Smooth muscle cell (in vitro differentiated cells): ENCODE measurements around the gene TMEM79. TPM values are rescaled to one million over a fixed set of nuclear protein-coding genes. Genes with fewer than 3 reads are reported as not detected.

Source experiments
- DNase-seq: peaks from one replicate; lab custom pipeline; 2025; ENCODE audit not compliant: unreplicated experiment; lab: John Stamatoyannopoulos, UW
- H2AFZ ChIP-seq: fragments of 200-600 bp; sonication (generic); 2 replicates; pipeline ENCODE4 v1.6.0; 2016; ENCODE audit warnings: antibody characterized with exemption, low read depth, mild to moderate bottlenecking
- H3F3A ChIP-seq: fragments of 200-600 bp; sonication (generic); 2 replicates; pipeline ENCODE4 v1.6.0; 2017; ENCODE audit warnings: antibody characterized with exemption, low read depth
- H3K27ac ChIP-seq: fragments of 200-600 bp; sonication (generic); 2 replicates; pipeline ENCODE4 v1.5.1; 2016; ENCODE audit warnings: low read depth, mild to moderate bottlenecking
- H3K27me3 ChIP-seq: fragments of 200-600 bp; sonication (generic); 2 replicates; pipeline ENCODE4 v1.6.1; 2016; ENCODE audit warnings: low read depth, mild to moderate bottlenecking
- H3K36me3 ChIP-seq: fragments of 200-600 bp; sonication (generic); 2 replicates; pipeline ENCODE4 v1.5.1; 2016; ENCODE audit warnings: low read depth
- H3K4me1 ChIP-seq: fragments of 200-600 bp; sonication (generic); 2 replicates; pipeline ENCODE4 v1.5.1; 2016; ENCODE audit warnings: low read depth
- H3K4me2 ChIP-seq: fragments of 200-600 bp; sonication (generic); 2 replicates; pipeline ENCODE4 v1.6.0; 2016; ENCODE audit warnings: mild to moderate bottlenecking
- H3K4me3 ChIP-seq: fragments of 200-600 bp; sonication (generic); 2 replicates; pipeline ENCODE4 v1.5.1; 2016; ENCODE audit warnings: mild to moderate bottlenecking
- H3K79me2 ChIP-seq: fragments of 200-600 bp; sonication (generic); 2 replicates; pipeline ENCODE4 v1.6.0; 2016; ENCODE audit warnings: low read depth, mild to moderate bottlenecking
- H3K9ac ChIP-seq: fragments of 200-600 bp; sonication (generic); 2 replicates; pipeline ENCODE4 v1.6.0; 2016; ENCODE audit warnings: low read depth
- H3K9me3 ChIP-seq: fragments of 200-600 bp; sonication (generic); replicated peaks from 2 replicates; pipeline ENCODE4 v1.5.1; 2016; ENCODE audit warnings: low read depth
- H4K20me1 ChIP-seq: fragments of 200-600 bp; sonication (generic); 2 replicates; pipeline ENCODE4 v1.6.0; 2016; ENCODE audit warnings: low read depth
- WGBS: methylation state at CpG from one replicate; pipeline ENCODE4 v1.1.7; 2016; ENCODE audit warnings: low lambda C conversion rate; 5-methylcytosine and 5-hydroxymethylcytosine counted together
- polyA plus RNA-seq: library from polyadenylated mRNA; unstranded; fragments of >200 nt; fragmentation: Nextera tagmentation; extraction: Ambion mirVana; gene quantifications from 2 replicates; pipeline ENCODE4 v1.2.1, GENCODE V29; 2016
- total RNA-seq: library from RNA; depleted of rRNA; stranded (reverse); fragments of >200 nt; gene quantifications from 2 replicates; pipeline ENCODE4 v1.2.3, GENCODE V29; 2014
- TF ChIP-seq, protein P1 (sequence below): fragments of 200-600 bp; sonication (generic); IDR thresholded peaks from 2 replicates; pipeline ENCODE4 v1.5.1; 2017; ENCODE audit warnings: borderline replicate concordance, mild to moderate bottlenecking, antibody characterized with exemption; ENCODE audit not compliant: insufficient read depth, poor library complexity, severe bottlenecking

The TMEM79 gene
- total and polyA plus RNA-seq, 2 experiments from 2014 or later: 6.9 to 8.9 TPM

DNA sequence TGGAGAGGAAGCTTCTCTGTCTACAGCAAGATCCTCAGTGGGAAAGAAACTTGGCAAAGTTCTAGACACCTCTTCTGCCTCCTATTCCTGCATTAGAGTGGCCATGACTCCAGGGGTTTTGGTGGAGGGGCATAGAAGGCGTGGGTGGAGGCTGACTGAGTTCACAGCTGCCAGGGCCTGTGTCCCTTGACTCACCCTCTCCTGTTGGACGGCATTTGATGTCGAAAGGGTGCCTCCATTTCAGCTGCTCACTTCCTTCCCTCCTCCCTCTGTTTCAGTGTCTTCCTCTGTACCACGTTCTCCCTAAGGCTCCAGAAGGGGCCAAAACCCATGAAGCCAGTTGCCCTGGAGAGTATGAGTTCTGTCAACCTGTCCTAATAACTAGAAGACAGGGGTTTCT is 632 bp downstream of the TMEM79 start:
- Histone ChIP-seq H3K4me2 (peak overlapping the region; percentile 96), H3F3A (no peaks in the 10 kb centered on the region), H3K4me1 (peaks cover 24% of the 10 kb centered on the region), H3K9ac (peak overlapping the region; percentile 43), H2AFZ (no peak overlapping the region), H3K36me3 (no peaks in the 10 kb centered on the region), H4K20me1 (peaks cover 22% of the 10 kb centered on the region), H3K4me3 (peak overlapping the region; percentile 82), H3K9me3 (no peaks in the 10 kb centered on the region), H3K27me3 (no peaks in the 10 kb centered on the region), H3K79me2 (peaks cover 30% of the 10 kb centered on the region), H3K27ac (peak overlapping the region; percentile 62)
- TF ChIP-seq, protein P1, sequence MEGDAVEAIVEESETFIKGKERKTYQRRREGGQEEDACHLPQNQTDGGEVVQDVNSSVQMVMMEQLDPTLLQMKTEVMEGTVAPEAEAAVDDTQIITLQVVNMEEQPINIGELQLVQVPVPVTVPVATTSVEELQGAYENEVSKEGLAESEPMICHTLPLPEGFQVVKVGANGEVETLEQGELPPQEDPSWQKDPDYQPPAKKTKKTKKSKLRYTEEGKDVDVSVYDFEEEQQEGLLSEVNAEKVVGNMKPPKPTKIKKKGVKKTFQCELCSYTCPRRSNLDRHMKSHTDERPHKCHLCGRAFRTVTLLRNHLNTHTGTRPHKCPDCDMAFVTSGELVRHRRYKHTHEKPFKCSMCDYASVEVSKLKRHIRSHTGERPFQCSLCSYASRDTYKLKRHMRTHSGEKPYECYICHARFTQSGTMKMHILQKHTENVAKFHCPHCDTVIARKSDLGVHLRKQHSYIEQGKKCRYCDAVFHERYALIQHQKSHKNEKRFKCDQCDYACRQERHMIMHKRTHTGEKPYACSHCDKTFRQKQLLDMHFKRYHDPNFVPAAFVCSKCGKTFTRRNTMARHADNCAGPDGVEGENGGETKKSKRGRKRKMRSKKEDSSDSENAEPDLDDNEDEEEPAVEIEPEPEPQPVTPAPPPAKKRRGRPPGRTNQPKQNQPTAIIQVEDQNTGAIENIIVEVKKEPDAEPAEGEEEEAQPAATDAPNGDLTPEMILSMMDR: no peak
- 62% methylated on average over 4 of the region's 4 CpGs for WGBS
- DNase-seq: no peak

DNA sequence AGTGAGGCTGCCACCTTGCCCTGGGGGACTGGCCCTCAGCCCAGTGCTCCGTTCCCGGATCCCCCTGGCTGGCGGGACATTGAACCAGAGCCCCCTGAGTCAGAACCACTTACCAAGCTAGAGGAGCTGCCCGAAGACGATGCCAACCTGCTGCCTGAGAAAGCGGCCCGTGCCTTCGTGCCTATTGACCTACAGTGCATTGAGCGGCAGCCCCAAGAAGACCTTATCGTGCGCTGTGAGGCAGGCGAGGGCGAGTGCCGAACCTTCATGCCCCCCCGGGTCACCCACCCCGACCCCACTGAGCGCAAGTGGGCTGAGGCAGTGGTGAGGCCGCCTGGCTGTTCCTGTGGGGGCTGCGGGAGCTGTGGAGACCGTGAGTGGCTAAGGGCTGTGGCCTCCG is 1.3 kb downstream of the TMEM79 start:
- no peaks in the 10 kb centered on the region for H3K36me3 ChIP-seq
- no peak for DNase-seq
- H3K79me2 ChIP-seq: peaks cover 28% of the 10 kb centered on the region
- no peak overlapping the region for H2AFZ ChIP-seq
- H3K9ac ChIP-seq: no peak overlapping the region
- WGBS: 95% methylated on average over 20 of the region's 21 CpGs
- H3F3A ChIP-seq: no peaks in the 10 kb centered on the region
- H3K9me3 ChIP-seq: no peaks in the 10 kb centered on the region
- no peak overlapping the region for H3K27ac ChIP-seq
- H3K4me1 ChIP-seq: peaks cover 24% of the 10 kb centered on the region
- no peak overlapping the region for H3K4me3 ChIP-seq
- no peak overlapping the region for H3K4me2 ChIP-seq
- TF ChIP-seq, protein P1: no peak
- H3K27me3 ChIP-seq: no peaks in the 10 kb centered on the region
- peaks cover 16% of the 10 kb centered on the region for H4K20me1 ChIP-seq

GRCh38 chr1:156286061-156286460 is 1.9 kb downstream of the TMEM79 start:
- no peak for DNase-seq
- Histone ChIP-seq H3K9me3 (no peaks in the 10 kb centered on the region), H3K4me2 (no peak overlapping the region), H3K9ac (no peak overlapping the region), H3F3A (no peaks in the 10 kb centered on the region), H3K79me2 (peaks cover 22% of the 10 kb centered on the region), H3K27me3 (no peaks in the 10 kb centered on the region), H2AFZ (no peak overlapping the region), H3K27ac (no peak overlapping the region), H3K4me1 (peaks cover 23% of the 10 kb centered on the region), H4K20me1 (peaks cover 9% of the 10 kb centered on the region), H3K36me3 (no peaks in the 10 kb centered on the region), H3K4me3 (no peak overlapping the region)
- WGBS: 96% methylated on average over 8 of the region's 8 CpGs
- TF ChIP-seq, protein P1: no peak

DNA sequence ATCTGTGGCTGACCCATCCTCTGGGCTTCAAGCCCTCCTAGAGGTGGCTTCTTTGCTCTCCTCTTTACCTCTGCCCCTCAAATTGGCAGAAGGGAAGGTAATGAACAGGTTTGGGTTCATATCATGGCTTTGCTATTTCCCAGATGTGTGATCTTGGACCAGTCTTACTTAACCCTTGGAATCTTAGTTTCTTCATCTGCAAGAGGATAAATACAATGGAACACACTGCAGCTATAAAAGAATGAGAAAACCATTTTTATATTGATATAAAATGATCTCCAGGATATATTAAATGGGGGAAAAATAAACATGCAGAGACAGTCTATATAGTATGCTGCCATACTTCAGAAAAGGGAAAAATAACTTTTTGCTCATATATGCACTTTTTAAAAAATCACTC is 5.7 kb downstream of the TMEM79 start:
- H3K36me3 ChIP-seq: no peaks in the 10 kb centered on the region
- peaks cover 6% of the 10 kb centered on the region for H3F3A ChIP-seq
- no peaks in the 10 kb centered on the region for H3K9me3 ChIP-seq
- no peak overlapping the region for H2AFZ ChIP-seq
- H3K4me3 ChIP-seq: no peak overlapping the region
- no peak overlapping the region for H3K9ac ChIP-seq
- H3K27me3 ChIP-seq: no peaks in the 10 kb centered on the region
- TF ChIP-seq, protein P1: no peak
- no peak overlapping the region for H3K27ac ChIP-seq
- peaks cover 12% of the 10 kb centered on the region for H3K4me1 ChIP-seq
- H3K79me2 ChIP-seq: peaks cover 6% of the 10 kb centered on the region
- H3K4me2 ChIP-seq: peak overlapping the region; percentile 90
- H4K20me1 ChIP-seq: no peaks in the 10 kb centered on the region
- no peak for DNase-seq
